ENCODE data around the gene AXDND1.
A peak's percentile ranks its signal among the peaks of the same experiment; 100 is the strongest.

DNA sequence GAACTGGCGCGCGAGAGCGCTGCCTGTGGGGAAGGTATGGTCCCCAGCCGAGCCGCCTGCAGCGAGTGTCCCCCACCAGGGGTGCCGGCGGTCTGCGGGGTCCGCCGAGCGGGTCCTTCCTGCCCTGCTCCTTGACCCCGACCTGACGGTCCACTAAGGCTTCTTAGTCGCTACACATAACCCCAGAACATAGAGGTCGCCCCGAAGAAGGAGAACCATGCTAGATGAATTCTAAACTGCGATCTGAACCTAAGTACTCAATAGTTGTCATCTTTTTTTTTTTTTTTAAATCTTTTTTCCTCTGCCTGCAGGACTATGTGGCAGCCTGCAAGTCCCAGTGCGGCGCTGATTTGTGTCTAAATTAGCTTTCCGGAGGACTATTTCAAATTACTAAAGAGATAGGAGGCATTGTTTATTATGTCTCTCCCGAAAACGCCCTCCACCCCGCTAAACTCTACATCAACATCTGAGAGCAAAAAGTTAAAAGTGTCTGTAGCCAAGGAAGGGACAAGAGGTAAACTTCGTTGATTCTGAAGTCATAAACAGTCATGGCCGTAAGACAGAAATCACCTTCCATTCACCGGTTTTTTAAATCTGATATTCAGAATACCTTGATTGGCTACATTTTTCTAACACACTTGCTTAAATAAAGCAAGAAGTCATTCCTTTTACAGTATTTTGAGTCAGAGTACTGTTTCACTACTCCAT lies 476 bp downstream of the AXDND1 start:
- TF ChIP-seq, protein P1, sequence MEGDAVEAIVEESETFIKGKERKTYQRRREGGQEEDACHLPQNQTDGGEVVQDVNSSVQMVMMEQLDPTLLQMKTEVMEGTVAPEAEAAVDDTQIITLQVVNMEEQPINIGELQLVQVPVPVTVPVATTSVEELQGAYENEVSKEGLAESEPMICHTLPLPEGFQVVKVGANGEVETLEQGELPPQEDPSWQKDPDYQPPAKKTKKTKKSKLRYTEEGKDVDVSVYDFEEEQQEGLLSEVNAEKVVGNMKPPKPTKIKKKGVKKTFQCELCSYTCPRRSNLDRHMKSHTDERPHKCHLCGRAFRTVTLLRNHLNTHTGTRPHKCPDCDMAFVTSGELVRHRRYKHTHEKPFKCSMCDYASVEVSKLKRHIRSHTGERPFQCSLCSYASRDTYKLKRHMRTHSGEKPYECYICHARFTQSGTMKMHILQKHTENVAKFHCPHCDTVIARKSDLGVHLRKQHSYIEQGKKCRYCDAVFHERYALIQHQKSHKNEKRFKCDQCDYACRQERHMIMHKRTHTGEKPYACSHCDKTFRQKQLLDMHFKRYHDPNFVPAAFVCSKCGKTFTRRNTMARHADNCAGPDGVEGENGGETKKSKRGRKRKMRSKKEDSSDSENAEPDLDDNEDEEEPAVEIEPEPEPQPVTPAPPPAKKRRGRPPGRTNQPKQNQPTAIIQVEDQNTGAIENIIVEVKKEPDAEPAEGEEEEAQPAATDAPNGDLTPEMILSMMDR (conservative IDR thresholded peaks at IDR 0.05) = peak; percentile 31; the same call in 1 of the 2 replicates
- TF ChIP-seq EZH2 (IDR thresholded peaks at IDR 0.05; ENCODE audit: low read depth) = no peak

Data from PC-9 (cell line).